Stimulated activated CD4-positive, alpha-beta T cell treated with anti-CD3 and anti-CD28 coated beads, Interleukin-1b, Interleukin-23, amount 100 ng/mL, for 1 hour (primary cell): Measurements from ENCODE around the gene SSX2IP.
"Not testable (repeated sequence)": the region's sequence is repeated elsewhere in the genome, so short reads cannot be mapped to it uniquely, and the experiment has no call there.

Experiments used
- DNase-seq, 2 donors: peaks; one replicate each; pipeline ENCODE4 v3.0.0-alpha.2; 2020; ENCODE audit warnings: low read depth in 2 of 2

SSX2IP gene

GRCh38 chr1:84677415-84678099 is 12.7 kb downstream of the SSX2IP start:
- no peak for DNase-seq

- no peak for DNase-seq
Observed at GRCh38 chr1:84675631-84676030, 14.6 kb downstream of the SSX2IP start.

- DNase-seq = no peak
Observed at GRCh38 chr1:84675106-84675505, 15.2 kb downstream of the SSX2IP start.

GRCh38 chr1:84674705-84675104 is 15.6 kb downstream of the SSX2IP start:
- DNase-seq = no peak

- DNase-seq = no peak
Observed at GRCh38 chr1:84674021-84674420, 16.2 kb downstream of the SSX2IP start.

- no peak for DNase-seq
Observed at GRCh38 chr1:84672080-84672854, 18.0 kb downstream of the SSX2IP start.

- no peak for DNase-seq
Observed at GRCh38 chr1:84669831-84670230, 20.4 kb downstream of the SSX2IP start.

- no peak for DNase-seq
Observed at GRCh38 chr1:84668185-84668584, 22.1 kb downstream of the SSX2IP start.

GRCh38 chr1:84665703-84666317 is 24.5 kb downstream of the SSX2IP start:
- DNase-seq = no peak

GRCh38 chr1:84653130-84653677 is 37.1 kb downstream of the SSX2IP start:
- no peak for DNase-seq

- DNase-seq = no peak
Observed at GRCh38 chr1:84644472-84644871, 45.8 kb downstream of the SSX2IP start.

- DNase-seq = no peak
Observed at GRCh38 chr1:84643183-84643582, 47.1 kb downstream of the SSX2IP start.

GRCh38 chr1:84642774-84643173 is 47.5 kb downstream of the SSX2IP start:
- DNase-seq = no peak

- DNase-seq = not testable (repeated sequence)
Observed at GRCh38 chr1:84639731-84640130, 50.5 kb downstream of the SSX2IP start.

GRCh38 chr1:84635429-84635828 is 54.8 kb downstream of the SSX2IP start:
- DNase-seq = no peak

GRCh38 chr1:84634536-84635205 is 55.6 kb downstream of the SSX2IP start:
- DNase-seq = no peak

- DNase-seq = no peak
Observed at GRCh38 chr1:84632673-84633434, 57.4 kb downstream of the SSX2IP start.

- DNase-seq = no peak
Observed at GRCh38 chr1:84632137-84632536, 58.1 kb downstream of the SSX2IP start.

GRCh38 chr1:84624876-84625275 is 65.4 kb downstream of the SSX2IP start:
- no peak for DNase-seq

GRCh38 chr1:84621553-84621952 is 68.7 kb downstream of the SSX2IP start:
- no peak for DNase-seq

GRCh38 chr1:84620720-84621313 is 69.4 kb downstream of the SSX2IP start:
- peak; percentile 48 to 62 for DNase-seq
